Measurements from ENCODE around the gene COL24A1.

The COL24A1 gene

DNA sequence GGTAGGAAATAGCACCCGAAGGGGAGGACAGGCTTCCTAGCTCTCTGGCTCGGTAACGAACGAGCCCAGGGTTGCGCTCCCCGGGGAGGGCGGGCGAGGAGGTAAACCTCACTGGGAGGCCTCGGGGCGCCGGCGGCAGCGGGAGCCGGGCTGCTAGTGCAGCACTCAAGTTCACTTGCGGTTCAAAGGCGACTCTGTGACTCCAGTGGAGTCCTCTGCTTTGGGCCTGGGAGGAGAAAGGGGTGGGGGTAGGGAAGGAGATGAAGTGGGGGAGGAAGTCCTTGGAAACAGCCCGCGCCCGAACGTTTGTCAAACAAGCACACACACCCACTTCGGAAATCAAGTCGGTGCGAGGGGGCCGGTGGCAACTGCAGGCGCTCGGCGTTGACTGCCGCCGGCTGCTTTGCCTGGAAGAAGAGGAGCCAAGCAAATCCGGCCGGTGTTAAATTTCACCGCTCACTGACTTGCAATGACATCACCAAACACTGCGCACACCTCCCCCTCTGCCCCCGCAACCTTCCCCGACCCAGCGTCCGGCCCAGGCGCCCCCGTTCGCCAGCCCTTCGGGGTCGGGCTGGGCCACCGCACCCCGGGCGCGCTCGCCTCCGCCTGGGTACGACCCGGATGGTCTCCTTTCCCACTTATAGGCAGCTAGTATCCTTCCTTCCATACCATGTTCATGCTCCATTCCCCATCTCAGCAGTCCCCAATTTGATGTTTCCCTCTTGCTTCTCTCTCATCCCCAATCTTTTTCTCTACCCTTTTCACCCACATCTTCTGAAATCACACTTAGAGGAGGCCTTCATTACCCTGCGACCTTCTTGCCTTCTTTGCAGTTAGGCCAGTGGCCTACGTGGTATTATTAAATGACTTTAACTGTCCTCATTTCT, at the start of gene COL24A1:
COL24A1 (minus strand) TSS at position 207 of the 890 bp plus-strand sequence. CDS start 376 bp downstream, outside the sequence.
- no peak for DNase-seq (ENCODE audit: insufficient read length, low spot score)
- no peak for FAIRE-seq
- TF ChIP-seq POLR2A (IDR thresholded peaks at IDR 0.05; ENCODE audit: low read depth, low read length): no peak

GRCh38 chr1:86205741-86206140, 49.2 kb upstream of the COL24A1 start:
- DNase-seq (ENCODE audit: insufficient read length, low spot score) (no peak), FAIRE-seq (no peak)
- TF ChIP-seq POLR2A (IDR thresholded peaks at IDR 0.05; ENCODE audit: low read depth, low read length): no peak

- no peak for DNase-seq (ENCODE audit: insufficient read length, low spot score)
- no peak for FAIRE-seq
- no peak for TF ChIP-seq POLR2A (IDR thresholded peaks at IDR 0.05; ENCODE audit: low read depth, low read length)
These were observed 46.2 kb upstream of the COL24A1 start for GRCh38 chr1:86202552-86203340.

- FAIRE-seq (no peak), DNase-seq (ENCODE audit: insufficient read length, low spot score) (no peak)
- no peak for TF ChIP-seq POLR2A (IDR thresholded peaks at IDR 0.05; ENCODE audit: low read depth, low read length)
These were observed 44.7 kb upstream of the COL24A1 start for GRCh38 chr1:86201311-86201710.

DNA sequence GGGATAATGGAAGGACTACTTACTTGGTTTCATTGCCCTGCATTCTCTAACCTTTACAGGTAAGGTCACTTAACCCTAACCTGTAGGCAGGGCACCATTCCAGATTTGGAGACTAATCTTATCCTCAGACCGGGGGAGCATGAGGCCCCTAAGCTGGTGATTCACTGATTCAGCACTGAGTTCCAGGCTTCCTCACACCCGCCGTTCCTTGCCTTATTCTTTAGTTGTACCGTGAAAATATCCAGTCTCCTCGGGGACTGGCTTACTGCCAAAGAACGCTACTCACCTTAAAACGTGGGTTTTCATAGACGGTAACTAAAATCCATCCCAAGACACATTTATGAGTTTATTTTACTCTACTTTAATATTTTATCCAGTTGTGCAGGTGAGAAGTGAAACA, 44.3 kb upstream of the COL24A1 start:
- DNase-seq (ENCODE audit: insufficient read length, low spot score): no peak
- no peak for TF ChIP-seq POLR2A (IDR thresholded peaks at IDR 0.05; ENCODE audit: low read depth, low read length)
- FAIRE-seq: no peak

DNA sequence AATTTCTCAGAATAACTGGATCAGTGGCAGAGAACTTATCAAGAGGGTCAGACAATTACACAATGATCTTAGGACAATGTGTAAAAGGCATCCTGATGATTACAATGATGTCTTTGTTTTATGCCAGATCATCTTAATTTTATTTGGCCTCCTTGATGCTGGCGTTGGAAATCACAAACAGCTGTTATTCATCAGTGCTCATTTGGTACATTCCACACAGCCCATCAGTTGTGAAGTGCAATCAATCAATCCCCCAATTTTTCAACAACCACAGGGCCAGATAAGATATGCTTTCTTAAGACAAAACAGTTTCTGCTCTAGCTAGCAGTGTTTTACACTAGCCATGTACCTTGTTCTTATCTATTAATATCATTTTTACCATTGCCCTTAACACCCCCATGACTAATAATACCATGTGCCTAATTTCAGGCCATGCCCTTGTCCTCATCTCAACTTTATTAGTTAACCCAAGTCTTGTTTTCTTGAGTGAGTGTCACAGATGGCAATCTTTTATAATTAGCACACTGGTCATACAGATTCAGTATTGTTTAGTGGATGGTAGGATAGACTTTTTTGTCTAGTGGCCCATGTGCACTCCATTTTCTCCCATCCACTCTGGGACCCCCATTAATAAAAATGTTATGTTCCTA, 40.8 kb upstream of the COL24A1 start:
- FAIRE-seq: no peak
- TF ChIP-seq POLR2A (IDR thresholded peaks at IDR 0.05; ENCODE audit: low read depth, low read length): no peak
- no peak for DNase-seq (ENCODE audit: insufficient read length, low spot score)

DNA sequence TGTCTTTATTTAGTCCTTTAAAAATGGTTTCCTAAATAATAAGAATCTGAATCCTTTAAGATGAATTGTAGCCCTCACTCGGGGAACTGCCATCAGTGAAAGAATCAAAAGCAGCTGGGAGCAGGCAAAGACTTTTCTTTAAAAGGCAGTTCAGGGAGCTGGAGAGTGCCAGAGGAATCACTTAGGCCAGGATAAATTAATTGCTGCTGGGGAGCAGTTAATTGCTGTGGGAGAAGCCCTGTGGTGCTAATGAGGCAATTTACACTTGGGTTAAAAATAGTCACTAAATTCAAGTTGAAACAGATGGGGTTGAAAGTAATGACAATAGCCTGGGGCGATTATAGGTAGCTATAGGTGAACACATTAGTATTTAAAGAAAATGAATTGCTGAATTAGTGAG, 38.7 kb upstream of the COL24A1 start:
- FAIRE-seq (no peak), DNase-seq (ENCODE audit: insufficient read length, low spot score) (no peak)
- no peak for TF ChIP-seq POLR2A (IDR thresholded peaks at IDR 0.05; ENCODE audit: low read depth, low read length)

DNA sequence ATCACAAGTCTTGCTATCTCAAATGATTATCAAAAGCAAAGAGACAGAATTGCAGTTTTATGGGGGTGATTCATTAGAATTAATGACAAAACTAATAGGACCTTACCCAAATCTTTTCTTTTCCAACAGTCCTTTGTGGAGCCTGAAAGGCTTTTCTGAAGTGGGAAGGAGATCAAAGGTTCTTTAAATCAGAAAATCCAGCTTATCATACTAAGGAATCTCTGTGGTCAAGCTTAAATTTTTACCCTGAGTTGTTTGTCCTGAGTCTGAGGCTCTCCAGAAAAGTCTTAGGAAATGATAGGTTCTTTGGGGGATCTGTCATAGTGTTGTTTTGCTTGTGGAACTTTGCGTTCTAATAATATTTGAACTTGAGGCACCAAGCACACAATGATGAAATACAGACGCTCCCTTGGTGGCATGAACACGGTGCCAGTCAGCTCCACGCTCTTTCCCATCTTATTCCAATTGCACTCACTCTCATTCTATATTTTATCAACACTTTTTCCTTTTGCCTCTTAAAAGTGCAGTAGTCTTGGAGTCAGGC, 38.0 kb upstream of the COL24A1 start:
- FAIRE-seq (no peak), DNase-seq (ENCODE audit: insufficient read length, low spot score) (no peak)
- no peak for TF ChIP-seq POLR2A (IDR thresholded peaks at IDR 0.05; ENCODE audit: low read depth, low read length)

DNA sequence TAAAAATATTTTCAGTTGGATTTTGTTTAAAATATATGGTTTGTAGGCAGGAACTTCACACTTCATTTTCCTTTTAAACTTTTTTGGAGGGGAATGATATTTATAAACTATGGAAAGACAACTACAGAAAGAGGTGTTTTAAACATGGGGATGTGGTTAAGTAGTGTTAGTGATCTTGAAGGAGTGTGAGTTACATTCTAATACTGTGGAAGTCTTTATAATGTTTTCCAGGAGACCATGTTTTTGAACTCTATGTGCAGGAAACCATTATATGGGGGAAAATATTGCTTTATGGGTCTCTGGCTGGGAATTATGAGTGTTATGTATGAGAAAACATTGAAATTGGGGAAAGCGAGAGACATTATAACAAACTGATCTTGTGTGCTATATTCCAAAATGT, 35.8 kb upstream of the COL24A1 start:
- no peak for TF ChIP-seq POLR2A (IDR thresholded peaks at IDR 0.05; ENCODE audit: low read depth, low read length)
- FAIRE-seq: no peak
- no peak for DNase-seq (ENCODE audit: insufficient read length, low spot score)

GRCh38 chr1:86191958-86192357, 35.4 kb upstream of the COL24A1 start:
- no peak for FAIRE-seq
- DNase-seq (ENCODE audit: insufficient read length, low spot score): no peak
- TF ChIP-seq POLR2A (IDR thresholded peaks at IDR 0.05; ENCODE audit: low read depth, low read length): no peak

DNA sequence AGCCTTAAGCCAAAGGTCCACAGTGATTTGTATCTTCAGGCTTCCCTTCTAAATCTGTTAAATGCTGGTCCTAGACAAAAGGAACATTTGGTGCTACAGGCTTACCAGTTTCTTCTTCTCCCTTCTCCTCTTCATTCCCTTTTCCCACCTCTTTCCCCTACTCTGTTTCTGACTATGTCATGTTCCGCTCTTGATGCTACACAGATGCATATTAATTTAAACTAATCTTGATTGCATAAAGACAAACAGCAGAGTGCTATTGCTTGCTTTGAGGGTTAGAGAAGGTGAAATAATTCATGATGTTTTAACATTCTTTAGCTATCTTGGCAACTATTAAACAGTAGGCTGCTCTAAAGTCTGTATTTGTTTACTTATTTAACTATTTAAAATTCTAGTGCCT, 34.3 kb upstream of the COL24A1 start:
- TF ChIP-seq POLR2A (IDR thresholded peaks at IDR 0.05; ENCODE audit: low read depth, low read length): no peak
- FAIRE-seq (no peak), DNase-seq (ENCODE audit: insufficient read length, low spot score) (no peak)

GRCh38 chr1:86184426-86184825, 27.9 kb upstream of the COL24A1 start:
- FAIRE-seq (no peak), DNase-seq (ENCODE audit: insufficient read length, low spot score) (no peak)
- TF ChIP-seq POLR2A (IDR thresholded peaks at IDR 0.05; ENCODE audit: low read depth, low read length): no peak

GRCh38 chr1:86183810-86184209, 27.2 kb upstream of the COL24A1 start:
- no peak for FAIRE-seq
- TF ChIP-seq POLR2A (IDR thresholded peaks at IDR 0.05; ENCODE audit: low read depth, low read length): no peak
- no peak for DNase-seq (ENCODE audit: insufficient read length, low spot score)

DNA sequence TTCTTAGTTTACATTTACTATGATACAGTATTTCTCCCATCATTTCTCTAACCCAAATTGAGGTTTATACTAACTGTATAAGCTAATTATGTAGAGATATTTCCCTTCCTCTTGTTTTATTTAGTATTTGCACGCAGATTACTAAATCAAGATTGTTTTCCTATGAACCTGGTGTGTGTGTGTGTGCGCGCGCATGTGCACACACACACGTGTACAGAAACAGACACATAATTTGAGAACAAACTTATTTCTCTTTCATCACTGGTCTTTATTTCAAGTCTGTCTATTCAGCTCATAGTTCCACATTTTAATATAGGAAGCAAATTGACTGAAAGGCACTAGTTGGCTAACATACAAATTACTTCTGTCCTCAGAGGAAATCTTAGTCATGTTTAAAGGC, 19.7 kb upstream of the COL24A1 start:
- no peak for DNase-seq (ENCODE audit: insufficient read length, low spot score)
- no peak for TF ChIP-seq POLR2A (IDR thresholded peaks at IDR 0.05; ENCODE audit: low read depth, low read length)
- no peak for FAIRE-seq
